PFSK-1 (cell line): ENCODE data around the gene CHFR.

Source experiments
- FOXP2 ChIP-seq: optimal IDR thresholded peaks from 2 replicates; pipeline ENCODE3; 2011; ENCODE audit warnings: borderline replicate concordance, control low read depth, inconsistent platforms; ENCODE audit not compliant: insufficient read depth; ENCODE audit errors: extremely low read length, extremely low read depth
- POLR2AphosphoS5 ChIP-seq: IDR thresholded peaks from 2 replicates; pipeline ENCODE4 v1.6.1; 2012; ENCODE audit warnings: low read depth, mild to moderate bottlenecking, control low read depth, low read length, moderate library complexity
- SIN3A ChIP-seq: IDR thresholded peaks from 2 replicates; pipeline ENCODE4 v1.6.1; 2012; ENCODE audit warnings: mild to moderate bottlenecking, low read length, moderate library complexity, borderline replicate concordance; ENCODE audit not compliant: insufficient read depth
- TAF1 ChIP-seq: IDR thresholded peaks from 2 replicates; pipeline ENCODE4 v1.6.1; 2012; ENCODE audit warnings: low read length, control low read depth, borderline replicate concordance; ENCODE audit not compliant: insufficient read depth
- TF ChIP-seq, protein P1 (sequence below), 2 experiments: IDR thresholded peaks; 2 replicates each; pipeline versions ENCODE4 v1.6.1 to v1.8.0; 2011 to 2012; ENCODE audit warnings: low read depth in 2 of 2, low read length in 2 of 2, control low read depth in 1 of 2, inconsistent platforms in 1 of 2, mild to moderate bottlenecking in 1 of 2, moderate library complexity in 1 of 2; ENCODE audit not compliant: insufficient read depth in 1 of 2

DNA sequence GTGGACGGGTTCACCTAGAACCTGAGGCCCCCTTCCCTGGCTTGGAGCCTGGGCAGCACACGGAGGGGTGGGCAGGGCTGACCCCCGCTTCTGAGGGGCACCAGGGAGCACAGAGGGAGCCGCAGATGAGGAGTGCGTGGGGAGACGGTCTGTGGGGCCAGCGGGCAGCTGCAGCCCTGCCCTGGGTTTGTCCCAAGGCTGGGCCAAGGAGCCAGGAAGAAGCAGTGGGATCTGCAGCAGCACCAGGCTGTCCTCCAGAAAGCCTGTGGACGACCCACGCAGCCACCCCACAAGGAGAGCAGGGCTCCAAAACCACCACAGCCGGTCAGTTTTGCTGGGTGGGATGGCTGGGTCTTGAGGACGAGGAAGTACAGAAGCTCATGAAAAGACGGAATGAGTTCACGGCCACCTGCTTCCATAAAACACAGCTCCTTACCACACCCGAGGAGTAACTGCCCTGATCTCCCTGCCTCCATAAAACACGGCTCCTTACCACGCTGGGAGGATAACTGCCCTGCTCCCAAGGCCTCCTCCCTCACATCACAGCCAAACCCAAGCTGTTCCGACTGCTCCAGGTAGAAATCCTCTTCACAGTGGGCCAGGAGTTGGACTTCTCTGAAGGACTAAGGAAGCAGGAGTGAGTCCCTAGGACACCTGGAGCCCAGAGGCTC, 48.9 kb downstream of the CHFR start:
- TF ChIP-seq, protein P1, sequence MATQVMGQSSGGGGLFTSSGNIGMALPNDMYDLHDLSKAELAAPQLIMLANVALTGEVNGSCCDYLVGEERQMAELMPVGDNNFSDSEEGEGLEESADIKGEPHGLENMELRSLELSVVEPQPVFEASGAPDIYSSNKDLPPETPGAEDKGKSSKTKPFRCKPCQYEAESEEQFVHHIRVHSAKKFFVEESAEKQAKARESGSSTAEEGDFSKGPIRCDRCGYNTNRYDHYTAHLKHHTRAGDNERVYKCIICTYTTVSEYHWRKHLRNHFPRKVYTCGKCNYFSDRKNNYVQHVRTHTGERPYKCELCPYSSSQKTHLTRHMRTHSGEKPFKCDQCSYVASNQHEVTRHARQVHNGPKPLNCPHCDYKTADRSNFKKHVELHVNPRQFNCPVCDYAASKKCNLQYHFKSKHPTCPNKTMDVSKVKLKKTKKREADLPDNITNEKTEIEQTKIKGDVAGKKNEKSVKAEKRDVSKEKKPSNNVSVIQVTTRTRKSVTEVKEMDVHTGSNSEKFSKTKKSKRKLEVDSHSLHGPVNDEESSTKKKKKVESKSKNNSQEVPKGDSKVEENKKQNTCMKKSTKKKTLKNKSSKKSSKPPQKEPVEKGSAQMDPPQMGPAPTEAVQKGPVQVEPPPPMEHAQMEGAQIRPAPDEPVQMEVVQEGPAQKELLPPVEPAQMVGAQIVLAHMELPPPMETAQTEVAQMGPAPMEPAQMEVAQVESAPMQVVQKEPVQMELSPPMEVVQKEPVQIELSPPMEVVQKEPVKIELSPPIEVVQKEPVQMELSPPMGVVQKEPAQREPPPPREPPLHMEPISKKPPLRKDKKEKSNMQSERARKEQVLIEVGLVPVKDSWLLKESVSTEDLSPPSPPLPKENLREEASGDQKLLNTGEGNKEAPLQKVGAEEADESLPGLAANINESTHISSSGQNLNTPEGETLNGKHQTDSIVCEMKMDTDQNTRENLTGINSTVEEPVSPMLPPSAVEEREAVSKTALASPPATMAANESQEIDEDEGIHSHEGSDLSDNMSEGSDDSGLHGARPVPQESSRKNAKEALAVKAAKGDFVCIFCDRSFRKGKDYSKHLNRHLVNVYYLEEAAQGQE (IDR thresholded peaks at IDR 0.05; ENCODE audit: insufficient read depth in 1 of 2, low read depth in 2 of 2, low read length in 2 of 2): no peak
- TF ChIP-seq POLR2AphosphoS5: no peak
- no peak for TF ChIP-seq FOXP2
- no peak for TF ChIP-seq SIN3A
- TF ChIP-seq TAF1: no peak
